WERI-Rb-1 (cell line): ENCODE data around the gene TCEANC2.

Experiments used
- DNase-seq: peaks from one replicate; pipeline ENCODE4 v3.0.0-alpha.2; 2020
- H3K27ac ChIP-seq: fragments of 250-450 bp; sonication (Bioruptor Pico); 2 replicates; pipeline ENCODE4 v1.5.1; 2020; ENCODE audit warnings: mild to moderate bottlenecking, moderate library complexity
- H3K27me3 ChIP-seq: fragments of 250-450 bp; sonication (Bioruptor Pico); 2 replicates; pipeline ENCODE4 v1.5.1; 2021; ENCODE audit warnings: mild to moderate bottlenecking, low read depth, moderate library complexity; ENCODE audit not compliant: insufficient read depth, severe bottlenecking
- H3K36me3 ChIP-seq: fragments of 250-450 bp; sonication (Bioruptor Pico); 2 replicates; pipeline ENCODE4 v1.5.1; 2020; ENCODE audit warnings: mild to moderate bottlenecking, moderate library complexity
- H3K4me3 ChIP-seq: 2 replicates; pipeline ENCODE4 v1.5.1; 2011; ENCODE audit warnings: low read depth, mild to moderate bottlenecking, control low read depth, low read length
- H3K9me3 ChIP-seq: fragments of 250-450 bp; sonication (Bioruptor Pico); 2 replicates; pipeline ENCODE4 v1.5.1; 2021; ENCODE audit warnings: mild to moderate bottlenecking, moderate library complexity; ENCODE audit not compliant: severe bottlenecking
- TF ChIP-seq, protein P1 (sequence below): IDR thresholded peaks from 2 replicates; pipeline ENCODE4 v1.5.1; 2011; ENCODE audit warnings: low read depth, mild to moderate bottlenecking, control low read depth, inconsistent platforms, low read length

The TCEANC2 gene

DNA sequence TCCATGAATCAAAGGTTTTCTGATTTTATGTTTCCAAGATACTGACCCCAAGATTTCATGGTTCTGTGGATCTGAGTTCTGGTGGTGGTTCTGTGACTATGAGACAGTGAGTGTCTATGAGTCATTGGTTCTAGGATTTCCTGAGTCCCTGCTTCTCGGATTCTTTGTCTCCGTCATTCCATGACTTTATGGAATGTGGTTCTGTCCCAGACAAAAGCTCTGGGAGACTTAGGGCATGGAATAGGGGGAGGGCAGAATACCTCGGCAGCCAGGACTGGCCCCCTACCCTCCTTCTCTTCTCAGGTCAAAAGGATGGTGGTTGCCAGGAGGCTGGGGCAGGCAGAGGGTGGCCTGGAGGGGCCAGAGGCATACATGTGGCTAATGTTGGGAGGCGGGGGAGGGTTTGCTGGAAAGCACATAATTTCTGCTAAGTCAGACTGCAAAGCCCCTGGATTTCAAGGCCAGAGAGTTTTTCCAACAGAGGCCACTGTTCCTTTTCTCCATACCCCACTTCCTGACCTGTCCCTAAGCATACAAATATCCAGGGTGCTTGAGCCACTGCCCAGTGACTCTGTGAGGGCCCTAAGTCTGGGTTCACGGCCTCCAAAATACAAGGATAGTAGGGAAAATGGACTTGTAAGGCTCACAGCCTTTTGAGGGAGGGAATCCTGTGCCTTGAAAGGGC, 82.2 kb downstream of the TCEANC2 start:
- TF ChIP-seq, protein P1, sequence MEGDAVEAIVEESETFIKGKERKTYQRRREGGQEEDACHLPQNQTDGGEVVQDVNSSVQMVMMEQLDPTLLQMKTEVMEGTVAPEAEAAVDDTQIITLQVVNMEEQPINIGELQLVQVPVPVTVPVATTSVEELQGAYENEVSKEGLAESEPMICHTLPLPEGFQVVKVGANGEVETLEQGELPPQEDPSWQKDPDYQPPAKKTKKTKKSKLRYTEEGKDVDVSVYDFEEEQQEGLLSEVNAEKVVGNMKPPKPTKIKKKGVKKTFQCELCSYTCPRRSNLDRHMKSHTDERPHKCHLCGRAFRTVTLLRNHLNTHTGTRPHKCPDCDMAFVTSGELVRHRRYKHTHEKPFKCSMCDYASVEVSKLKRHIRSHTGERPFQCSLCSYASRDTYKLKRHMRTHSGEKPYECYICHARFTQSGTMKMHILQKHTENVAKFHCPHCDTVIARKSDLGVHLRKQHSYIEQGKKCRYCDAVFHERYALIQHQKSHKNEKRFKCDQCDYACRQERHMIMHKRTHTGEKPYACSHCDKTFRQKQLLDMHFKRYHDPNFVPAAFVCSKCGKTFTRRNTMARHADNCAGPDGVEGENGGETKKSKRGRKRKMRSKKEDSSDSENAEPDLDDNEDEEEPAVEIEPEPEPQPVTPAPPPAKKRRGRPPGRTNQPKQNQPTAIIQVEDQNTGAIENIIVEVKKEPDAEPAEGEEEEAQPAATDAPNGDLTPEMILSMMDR: no peak
- Histone ChIP-seq H3K27ac (no peak overlapping the region), H3K27me3 (no peaks in the 10 kb centered on the region), H3K4me3 (no peak overlapping the region), H3K36me3 (no peaks in the 10 kb centered on the region), H3K9me3 (no peaks in the 10 kb centered on the region)
- DNase-seq: no peak

DNA sequence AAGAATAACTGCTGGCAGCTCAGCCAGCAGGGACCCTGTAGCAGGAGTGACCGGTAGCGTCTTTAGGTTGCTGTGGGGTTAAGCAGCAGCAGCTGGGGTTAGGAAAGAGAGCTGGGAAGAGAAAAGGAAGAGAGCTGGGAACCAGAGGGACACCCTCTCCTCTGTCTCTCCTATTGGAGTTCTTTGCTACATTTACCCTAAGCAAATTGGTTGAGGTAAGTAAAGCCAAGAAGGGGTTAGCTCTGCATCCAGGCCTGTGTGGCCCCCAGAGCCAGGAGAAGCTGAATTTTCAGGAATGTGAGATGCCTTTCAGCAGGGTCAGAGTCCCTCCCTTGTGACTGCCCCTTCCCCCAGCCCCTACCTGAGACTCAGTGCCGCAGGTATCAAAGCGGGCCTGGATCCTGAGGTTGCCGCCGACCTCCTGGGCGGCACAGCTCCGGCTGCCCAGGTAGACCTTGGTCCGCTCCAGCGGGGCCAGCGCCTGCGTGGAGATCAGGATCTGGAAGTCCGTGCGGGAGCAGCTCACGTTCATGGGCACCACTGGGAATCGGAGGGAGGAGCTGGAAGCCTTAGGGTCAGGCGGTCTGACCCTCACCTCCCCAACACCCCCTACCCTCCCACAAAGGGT, 83.0 kb downstream of the TCEANC2 start:
- Histone ChIP-seq H3K27me3 (no peaks in the 10 kb centered on the region), H3K4me3 (no peak overlapping the region), H3K27ac (no peak overlapping the region), H3K36me3 (no peaks in the 10 kb centered on the region), H3K9me3 (no peaks in the 10 kb centered on the region)
- no peak for DNase-seq
- TF ChIP-seq, protein P1: no peak

DNA sequence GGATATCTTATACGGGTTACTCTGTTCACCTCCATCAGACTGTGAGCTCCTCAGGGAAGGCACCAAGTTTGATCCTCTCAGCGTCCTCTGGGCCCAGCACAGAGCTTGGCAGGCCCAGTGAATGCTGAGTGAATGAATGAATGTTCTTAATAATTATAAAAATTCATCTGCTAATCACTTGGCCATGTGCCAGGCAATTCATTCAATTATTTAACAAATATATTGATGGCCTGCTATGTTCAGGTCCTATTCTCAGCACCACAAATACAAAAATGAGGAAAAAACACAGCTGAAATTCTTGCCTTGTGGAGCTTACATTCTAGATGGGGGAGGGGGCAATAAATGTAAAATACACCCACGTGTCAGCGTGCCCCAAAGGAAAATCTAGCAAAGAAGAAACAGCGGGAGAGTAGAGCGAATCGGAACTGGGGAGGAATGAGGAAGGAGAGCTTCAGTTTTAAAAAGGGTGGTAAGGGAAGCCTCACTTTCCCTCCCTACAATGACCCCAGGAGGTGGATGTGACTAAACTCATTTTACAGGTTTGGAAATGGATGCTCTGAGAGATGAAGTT, 83.6 kb downstream of the TCEANC2 start:
- TF ChIP-seq, protein P1: no peak
- H3K9me3 ChIP-seq: no peaks in the 10 kb centered on the region
- no peaks in the 10 kb centered on the region for H3K36me3 ChIP-seq
- H3K4me3 ChIP-seq: no peak overlapping the region
- no peak overlapping the region for H3K27ac ChIP-seq
- no peak for DNase-seq
- H3K27me3 ChIP-seq: no peaks in the 10 kb centered on the region

DNA sequence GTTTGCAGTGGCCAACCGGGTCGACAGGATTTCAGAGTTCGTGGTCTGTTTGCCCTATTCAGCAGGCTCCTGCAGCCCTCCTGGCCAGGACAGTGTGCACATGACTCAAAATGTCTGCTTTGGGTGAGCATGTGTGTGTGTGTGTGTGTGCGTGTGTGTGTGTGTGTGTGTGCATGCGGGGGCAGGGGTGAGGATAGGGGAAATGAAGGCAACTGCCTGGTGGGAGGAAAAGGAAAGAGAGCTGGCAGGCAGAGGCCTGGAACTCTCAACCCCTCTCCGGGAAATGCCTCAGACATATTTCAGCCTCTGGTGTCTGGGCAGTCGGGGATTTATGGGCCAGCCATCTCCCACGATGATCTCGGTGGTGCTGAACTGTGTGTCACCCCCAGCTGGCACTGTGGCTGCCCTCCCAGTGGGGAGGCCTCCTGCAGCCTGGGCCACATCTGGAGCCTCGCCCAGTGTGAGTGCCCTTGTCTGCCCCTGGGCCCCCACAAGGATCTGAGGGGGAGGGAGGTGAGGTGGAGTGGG, 84.2 kb downstream of the TCEANC2 start:
- H3K9me3 ChIP-seq: no peaks in the 10 kb centered on the region
- H3K27me3 ChIP-seq: no peaks in the 10 kb centered on the region
- no peaks in the 10 kb centered on the region for H3K36me3 ChIP-seq
- TF ChIP-seq, protein P1: no peak
- H3K4me3 ChIP-seq: no peak overlapping the region
- H3K27ac ChIP-seq: no peak overlapping the region
- DNase-seq: no peak

DNA sequence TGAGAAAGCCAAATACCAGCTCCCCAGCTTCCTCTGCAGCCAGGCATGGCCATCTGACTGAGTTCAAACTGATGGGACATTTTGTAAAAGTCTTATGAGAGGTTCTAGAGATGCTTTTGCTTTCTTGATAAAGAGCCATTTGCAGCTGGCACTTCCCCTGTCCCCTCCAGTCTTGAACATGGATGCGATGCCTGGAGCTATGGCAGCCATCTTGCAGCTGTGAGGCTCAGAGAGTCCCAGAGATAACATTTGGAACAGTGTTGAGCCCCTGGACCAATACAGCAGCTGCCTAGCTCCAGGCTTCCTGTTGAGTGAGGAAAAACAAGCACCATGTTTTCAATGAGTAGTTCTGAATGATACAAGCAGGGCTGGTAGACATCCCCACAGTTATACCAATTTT, 85.6 kb downstream of the TCEANC2 start:
- DNase-seq: no peak
- TF ChIP-seq, protein P1: no peak
- Histone ChIP-seq H3K9me3 (no peaks in the 10 kb centered on the region), H3K36me3 (no peaks in the 10 kb centered on the region), H3K4me3 (no peak overlapping the region), H3K27me3 (no peaks in the 10 kb centered on the region), H3K27ac (no peak overlapping the region)
